KMS-11 (cell line): Measurements from ENCODE around the gene BCL2L14.

ENCODE experiments used
- H2AFZ ChIP-seq: fragments of 200-600 bp; sonication (generic); 2 replicates; pipeline ENCODE4 v1.6.1; 2016; ENCODE audit warnings: antibody characterized with exemption, mixed run types, low read depth
- H3K27ac ChIP-seq: fragments of 200-600 bp; sonication (generic); 2 replicates; pipeline ENCODE4 v1.6.1; 2016; ENCODE audit warnings: mild to moderate bottlenecking, mixed run types
- H3K27me3 ChIP-seq: fragments of 200-600 bp; sonication (generic); 2 replicates; pipeline ENCODE4 v1.6.1; 2017; ENCODE audit warnings: mild to moderate bottlenecking, low read depth, mixed run types, moderate library complexity; ENCODE audit not compliant: insufficient read depth
- H3K36me3 ChIP-seq: fragments of 200-600 bp; sonication (generic); 2 replicates; pipeline ENCODE4 v1.6.1; 2017; ENCODE audit warnings: mild to moderate bottlenecking, mixed run types; ENCODE audit not compliant: insufficient read depth
- H3K4me1 ChIP-seq: fragments of 200-600 bp; sonication (generic); 2 replicates; pipeline ENCODE4 v1.6.1; 2016; ENCODE audit warnings: mild to moderate bottlenecking, low read depth, mixed run types; ENCODE audit not compliant: poor library complexity, severe bottlenecking
- H3K4me2 ChIP-seq: fragments of 200-600 bp; sonication (generic); 2 replicates; pipeline ENCODE4 v1.7.0; 2016; ENCODE audit warnings: mild to moderate bottlenecking, mixed run types
- H3K4me3 ChIP-seq: fragments of 200-600 bp; sonication (generic); IDR thresholded peaks from 2 replicates; pipeline ENCODE4 v1.6.1; 2017; ENCODE audit warnings: low read depth, low read length, mixed read lengths; ENCODE audit not compliant: insufficient read depth
- H3K79me2 ChIP-seq: fragments of 200-600 bp; sonication (generic); 2 replicates; pipeline ENCODE4 v1.6.1; 2016; ENCODE audit warnings: low read depth, mixed run types; ENCODE audit not compliant: insufficient read depth
- H3K9ac ChIP-seq: fragments of 200-600 bp; sonication (generic); 2 replicates; pipeline ENCODE4 v1.6.1; 2016; ENCODE audit warnings: mild to moderate bottlenecking, mixed run types
- H4K20me1 ChIP-seq: fragments of 200-600 bp; sonication (generic); 2 replicates; pipeline ENCODE4 v1.6.1; 2016; ENCODE audit warnings: mild to moderate bottlenecking, mixed run types; ENCODE audit not compliant: insufficient read depth
- CTCF ChIP-seq: fragments of 200-600 bp; sonication (generic); conservative IDR thresholded peaks from 2 replicates; pipeline ENCODE4 v1.6.1; 2017; ENCODE audit warnings: low read depth, mild to moderate bottlenecking, antibody characterized with exemption, low read length, moderate library complexity, mixed read lengths

BCL2L14 gene

GRCh38 chr12:12047682-12048081, 23.1 kb upstream of the BCL2L14 start:
- Histone ChIP-seq H3K79me2 (no peaks in the 10 kb centered on the region), H3K27me3 (no peaks in the 10 kb centered on the region), H2AFZ (no peak overlapping the region), H3K9ac (no peak overlapping the region), H3K4me2 (no peak overlapping the region), H3K4me1 (no peaks in the 10 kb centered on the region), H3K27ac (no peak overlapping the region), H4K20me1 (no peaks in the 10 kb centered on the region), H3K4me3 (no peak overlapping the region), H3K36me3 (no peaks in the 10 kb centered on the region)
- no peak for TF ChIP-seq CTCF

- Histone ChIP-seq H2AFZ (no peak overlapping the region), H3K4me1 (no peaks in the 10 kb centered on the region), H3K36me3 (no peaks in the 10 kb centered on the region), H3K4me2 (no peak overlapping the region), H3K4me3 (no peak overlapping the region), H4K20me1 (no peaks in the 10 kb centered on the region), H3K79me2 (no peaks in the 10 kb centered on the region), H3K9ac (no peak overlapping the region), H3K27me3 (no peaks in the 10 kb centered on the region), H3K27ac (no peak overlapping the region)
- TF ChIP-seq CTCF: no peak
Measured at GRCh38 chr12:12048266-12048665, 22.5 kb upstream of the BCL2L14 start.

- Histone ChIP-seq H4K20me1 (no peaks in the 10 kb centered on the region), H3K27ac (no peak overlapping the region), H3K79me2 (no peaks in the 10 kb centered on the region), H3K4me2 (no peak overlapping the region), H3K27me3 (no peaks in the 10 kb centered on the region), H3K4me3 (no peak overlapping the region), H2AFZ (no peak overlapping the region), H3K4me1 (no peaks in the 10 kb centered on the region), H3K9ac (no peak overlapping the region), H3K36me3 (no peaks in the 10 kb centered on the region)
- no peak for TF ChIP-seq CTCF
Measured at GRCh38 chr12:12048714-12049113, 22.0 kb upstream of the BCL2L14 start.

- no peak overlapping the region for H3K27ac ChIP-seq
- no peaks in the 10 kb centered on the region for H3K4me1 ChIP-seq
- H3K27me3 ChIP-seq: no peaks in the 10 kb centered on the region
- H4K20me1 ChIP-seq: no peaks in the 10 kb centered on the region
- TF ChIP-seq CTCF: no peak
- no peaks in the 10 kb centered on the region for H3K36me3 ChIP-seq
- H3K9ac ChIP-seq: no peak overlapping the region
- H3K4me2 ChIP-seq: no peak overlapping the region
- H3K4me3 ChIP-seq: no peak overlapping the region
- no peaks in the 10 kb centered on the region for H3K79me2 ChIP-seq
- H2AFZ ChIP-seq: no peak overlapping the region
Measured at GRCh38 chr12:12051668-12052067, 19.1 kb upstream of the BCL2L14 start.

GRCh38 chr12:12054993-12055392, 15.7 kb upstream of the BCL2L14 start:
- no peaks in the 10 kb centered on the region for H3K36me3 ChIP-seq
- no peak for TF ChIP-seq CTCF
- no peak overlapping the region for H2AFZ ChIP-seq
- no peaks in the 10 kb centered on the region for H4K20me1 ChIP-seq
- H3K27ac ChIP-seq: no peak overlapping the region
- H3K4me3 ChIP-seq: no peak overlapping the region
- no peaks in the 10 kb centered on the region for H3K27me3 ChIP-seq
- H3K79me2 ChIP-seq: no peaks in the 10 kb centered on the region
- no peak overlapping the region for H3K4me2 ChIP-seq
- no peaks in the 10 kb centered on the region for H3K4me1 ChIP-seq
- no peak overlapping the region for H3K9ac ChIP-seq
